Panc1 (cell line): Measurements from ENCODE around the gene CNGB1. TPM values are rescaled to one million over a fixed set of nuclear protein-coding genes. Genes with fewer than 3 reads are reported as not detected.

Experiments used
- ATAC-seq: fragments of 200-7000 bp; cut with Tn5 transposase; 2 replicates; pipeline ENCODE4 v1.9.1; 2020; ENCODE audit warnings: mild to moderate bottlenecking, moderate library complexity
- BruUV-seq: library from RNA; stranded (reverse); fragments of 400-500 nt; replicated peaks from 2 replicates; lab custom pipeline; 2021; lab: Mats Ljungman, UMichigan
- CTCF ChIA-PET: fragments of 300-600 bp; sonication (Branson Sonifier 250); formaldehyde crosslinking; loops from one replicate; lab custom pipeline; 2022; ENCODE audit warnings: antibody characterized with exemption; lab: Charles Lee
- POLR2A ChIA-PET: fragments of 300-600 bp; sonication (Branson Sonifier 250); formaldehyde crosslinking; loops from one replicate; lab custom pipeline; 2022; ENCODE audit warnings: antibody characterized with exemption; lab: Charles Lee
- DNase-seq: peaks from one replicate; pipeline ENCODE4 v3.0.0-alpha.2; 2010; ENCODE audit warnings: low read depth, low spot score
- H3K27ac ChIP-seq: 2 replicates; pipeline ENCODE4 v1.5.1; 2011; ENCODE audit warnings: mild to moderate bottlenecking, low read length, inconsistent platforms
- H3K27me3 ChIP-seq: fragments of 200-500 bp; sonication (Bioruptor generic); 2 replicates; pipeline ENCODE4 v1.6.0; 2014; ENCODE audit warnings: low read length, inconsistent platforms; ENCODE audit not compliant: control insufficient read depth, insufficient read depth
- H3K36me3 ChIP-seq: fragments of 200-500 bp; sonication (Bioruptor generic); 2 replicates; pipeline ENCODE4 v1.5.1; 2014; ENCODE audit warnings: inconsistent platforms, mild to moderate bottlenecking, low read length, moderate library complexity; ENCODE audit not compliant: control insufficient read depth, insufficient read depth
- H3K4me1 ChIP-seq: 2 replicates; pipeline ENCODE4 v1.5.1; 2011; ENCODE audit warnings: inconsistent platforms, mild to moderate bottlenecking, low read length, moderate library complexity; ENCODE audit not compliant: control insufficient read depth, insufficient read depth
- H3K4me3 ChIP-seq, 2 experiments: 2 replicates each; pipeline ENCODE4 v1.5.1; 2011 to 2012; ENCODE audit warnings: low read depth in 2 of 2, low read length in 2 of 2, mild to moderate bottlenecking in 2 of 2, inconsistent platforms in 1 of 2, moderate library complexity in 1 of 2
- H3K9me3 ChIP-seq: fragments of 200-500 bp; sonication (Bioruptor generic); 2 replicates; pipeline ENCODE4 v1.5.1; 2014; ENCODE audit warnings: low read depth, mild to moderate bottlenecking, inconsistent platforms, low read length, moderate library complexity; ENCODE audit not compliant: control insufficient read depth, insufficient read depth
- POLR2AphosphoS5 ChIP-seq: IDR thresholded peaks from 2 replicates; pipeline ENCODE4 v1.6.1; 2012; ENCODE audit warnings: mild to moderate bottlenecking, low read depth, low read length, moderate library complexity
- SIN3A ChIP-seq: IDR thresholded peaks from 2 replicates; pipeline ENCODE4 v1.6.1; 2012; ENCODE audit warnings: low read depth, mild to moderate bottlenecking, low read length, moderate library complexity, borderline replicate concordance; ENCODE audit not compliant: insufficient read depth
- TCF7L2 ChIP-seq: IDR thresholded peaks from 2 replicates; pipeline ENCODE4 v1.6.1; 2011; ENCODE audit warnings: mild to moderate bottlenecking, low read depth, low read length, inconsistent platforms
- in situ Hi-C: cut with HindIII; loops from 2 replicates; pipeline ENCODE4 v1.10.0; 2016; ENCODE audit warnings: low sequenced_read_pairs, low pct_unique_long_range_greater_than_20kb
- intact Hi-C: fragments of 100-400 bp; cut with micrococcal nuclease; formaldehyde crosslinking; loops from one replicate; pipeline ENCODE4 v1.10.0; 2022; ENCODE audit not compliant: unreplicated experiment
- total RNA-seq: library from RNA; stranded (reverse); gene quantifications from one replicate; pipeline ENCODE4 v1.2.1, GENCODE V29; 2021; ENCODE audit not compliant: unreplicated experiment
- TF ChIP-seq, protein P1 (sequence below), 2 experiments: IDR thresholded peaks; 2 replicates each; pipeline ENCODE4 v1.6.1; 2011 to 2012; ENCODE audit warnings: low read depth in 2 of 2, control low read depth in 1 of 2, low read length in 1 of 2, mild to moderate bottlenecking in 1 of 2, moderate library complexity in 1 of 2; ENCODE audit not compliant: insufficient read depth in 1 of 2
- TF ChIP-seq, protein P2 (sequence below): fragments of 450-650 bp; IDR thresholded peaks from 2 replicates; pipeline ENCODE4 v1.5.1; 2017; ENCODE audit warnings: mild to moderate bottlenecking

CNGB1 gene
- total RNA-seq, 1 experiment from 2014 or later: not detected

DNA sequence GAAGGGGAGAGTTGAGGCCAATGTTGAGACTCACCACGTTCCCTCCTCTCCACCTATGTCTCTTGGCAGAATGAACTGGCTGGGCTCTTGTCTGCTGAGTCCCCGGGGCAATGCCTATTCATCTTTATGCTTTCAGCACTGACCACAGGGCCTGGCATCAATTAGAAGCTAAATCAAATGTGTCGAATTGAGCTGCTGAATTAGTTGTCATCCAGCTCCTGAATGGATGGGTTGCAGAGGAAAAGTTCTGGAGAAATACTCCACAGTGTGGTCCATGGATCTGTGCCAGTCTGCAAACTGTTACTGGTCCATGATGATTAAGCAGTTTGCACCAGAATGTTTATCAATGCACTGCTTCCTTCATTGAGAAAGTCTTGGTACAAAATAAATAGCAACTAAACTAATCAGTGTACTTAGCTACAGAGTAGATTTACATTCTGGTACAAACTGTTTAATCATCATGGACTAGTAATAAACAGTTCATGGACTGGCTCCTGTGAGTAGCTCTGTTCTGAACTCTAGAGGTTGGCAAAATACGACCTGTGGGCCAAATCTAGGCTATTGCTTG, 4.6 kb downstream of the CNGB1 start:
- no TSS peak for BruUV-seq
- intact Hi-C loops (no loop called here), in situ Hi-C loops (no loop called here)
- Histone ChIP-seq H3K4me3 (no peak overlapping the region), H3K9me3 (no peaks in the 10 kb centered on the region), H3K27me3 (no peaks in the 10 kb centered on the region), H3K36me3 (no peaks in the 10 kb centered on the region), H3K27ac (no peak overlapping the region), H3K4me1 (no peaks in the 10 kb centered on the region)
- ATAC-seq (no peak), DNase-seq (no peak)
- ChIA-PET POLR2A (no interaction called here), CTCF (no interaction called here)
- no peak for TF ChIP-seq POLR2AphosphoS5
- TF ChIP-seq, protein P1, sequence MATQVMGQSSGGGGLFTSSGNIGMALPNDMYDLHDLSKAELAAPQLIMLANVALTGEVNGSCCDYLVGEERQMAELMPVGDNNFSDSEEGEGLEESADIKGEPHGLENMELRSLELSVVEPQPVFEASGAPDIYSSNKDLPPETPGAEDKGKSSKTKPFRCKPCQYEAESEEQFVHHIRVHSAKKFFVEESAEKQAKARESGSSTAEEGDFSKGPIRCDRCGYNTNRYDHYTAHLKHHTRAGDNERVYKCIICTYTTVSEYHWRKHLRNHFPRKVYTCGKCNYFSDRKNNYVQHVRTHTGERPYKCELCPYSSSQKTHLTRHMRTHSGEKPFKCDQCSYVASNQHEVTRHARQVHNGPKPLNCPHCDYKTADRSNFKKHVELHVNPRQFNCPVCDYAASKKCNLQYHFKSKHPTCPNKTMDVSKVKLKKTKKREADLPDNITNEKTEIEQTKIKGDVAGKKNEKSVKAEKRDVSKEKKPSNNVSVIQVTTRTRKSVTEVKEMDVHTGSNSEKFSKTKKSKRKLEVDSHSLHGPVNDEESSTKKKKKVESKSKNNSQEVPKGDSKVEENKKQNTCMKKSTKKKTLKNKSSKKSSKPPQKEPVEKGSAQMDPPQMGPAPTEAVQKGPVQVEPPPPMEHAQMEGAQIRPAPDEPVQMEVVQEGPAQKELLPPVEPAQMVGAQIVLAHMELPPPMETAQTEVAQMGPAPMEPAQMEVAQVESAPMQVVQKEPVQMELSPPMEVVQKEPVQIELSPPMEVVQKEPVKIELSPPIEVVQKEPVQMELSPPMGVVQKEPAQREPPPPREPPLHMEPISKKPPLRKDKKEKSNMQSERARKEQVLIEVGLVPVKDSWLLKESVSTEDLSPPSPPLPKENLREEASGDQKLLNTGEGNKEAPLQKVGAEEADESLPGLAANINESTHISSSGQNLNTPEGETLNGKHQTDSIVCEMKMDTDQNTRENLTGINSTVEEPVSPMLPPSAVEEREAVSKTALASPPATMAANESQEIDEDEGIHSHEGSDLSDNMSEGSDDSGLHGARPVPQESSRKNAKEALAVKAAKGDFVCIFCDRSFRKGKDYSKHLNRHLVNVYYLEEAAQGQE (IDR thresholded peaks at IDR 0.05; ENCODE audit: insufficient read depth in 1 of 2, low read depth in 2 of 2, low read length in 1 of 2): no peak
- no peak for TF ChIP-seq TCF7L2
- no peak for TF ChIP-seq SIN3A

DNA sequence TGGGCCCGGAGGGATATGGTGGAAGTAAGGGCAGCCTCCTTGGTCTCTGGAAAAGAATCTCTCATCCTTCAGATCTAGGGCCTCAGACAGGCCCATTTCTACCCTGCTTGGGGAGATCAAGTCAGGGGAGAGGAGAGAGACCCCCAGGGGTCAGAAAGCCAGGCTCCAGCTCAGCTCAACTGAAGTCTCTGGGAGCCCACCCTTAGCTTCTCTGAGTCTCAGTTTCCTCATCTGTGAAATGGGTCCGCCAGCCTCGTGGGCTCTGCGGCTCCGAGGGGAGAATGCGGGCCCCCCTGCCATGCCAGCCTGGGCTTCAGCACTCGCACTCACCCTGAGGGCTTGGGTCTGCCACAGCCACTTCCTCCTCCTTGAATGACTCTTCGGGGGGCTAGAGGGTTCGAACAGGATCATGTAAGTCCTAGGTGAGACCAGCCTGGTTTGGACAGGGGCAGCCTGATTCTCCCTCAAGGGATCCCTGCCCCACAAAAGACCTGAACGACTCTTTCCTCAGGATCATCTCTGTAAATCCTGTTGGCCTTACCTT, 6.7 kb downstream of the CNGB1 start:
- intact Hi-C loops (no loop called here), in situ Hi-C loops (no loop called here)
- Histone ChIP-seq H3K27ac (no peak overlapping the region), H3K4me1 (no peaks in the 10 kb centered on the region), H3K36me3 (no peaks in the 10 kb centered on the region), H3K4me3 (no peak overlapping the region), H3K9me3 (no peaks in the 10 kb centered on the region), H3K27me3 (no peaks in the 10 kb centered on the region)
- no peak for TF ChIP-seq SIN3A
- TF ChIP-seq POLR2AphosphoS5: no peak
- TF ChIP-seq, protein P2, sequence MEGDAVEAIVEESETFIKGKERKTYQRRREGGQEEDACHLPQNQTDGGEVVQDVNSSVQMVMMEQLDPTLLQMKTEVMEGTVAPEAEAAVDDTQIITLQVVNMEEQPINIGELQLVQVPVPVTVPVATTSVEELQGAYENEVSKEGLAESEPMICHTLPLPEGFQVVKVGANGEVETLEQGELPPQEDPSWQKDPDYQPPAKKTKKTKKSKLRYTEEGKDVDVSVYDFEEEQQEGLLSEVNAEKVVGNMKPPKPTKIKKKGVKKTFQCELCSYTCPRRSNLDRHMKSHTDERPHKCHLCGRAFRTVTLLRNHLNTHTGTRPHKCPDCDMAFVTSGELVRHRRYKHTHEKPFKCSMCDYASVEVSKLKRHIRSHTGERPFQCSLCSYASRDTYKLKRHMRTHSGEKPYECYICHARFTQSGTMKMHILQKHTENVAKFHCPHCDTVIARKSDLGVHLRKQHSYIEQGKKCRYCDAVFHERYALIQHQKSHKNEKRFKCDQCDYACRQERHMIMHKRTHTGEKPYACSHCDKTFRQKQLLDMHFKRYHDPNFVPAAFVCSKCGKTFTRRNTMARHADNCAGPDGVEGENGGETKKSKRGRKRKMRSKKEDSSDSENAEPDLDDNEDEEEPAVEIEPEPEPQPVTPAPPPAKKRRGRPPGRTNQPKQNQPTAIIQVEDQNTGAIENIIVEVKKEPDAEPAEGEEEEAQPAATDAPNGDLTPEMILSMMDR: no peak
- TF ChIP-seq, protein P1 (IDR thresholded peaks at IDR 0.05; ENCODE audit: insufficient read depth in 1 of 2, low read depth in 2 of 2, low read length in 1 of 2): no peak
- TF ChIP-seq TCF7L2: no peak
- ChIA-PET POLR2A (no interaction called here), CTCF (interaction anchor here (0.6 kb wide), 1 partner anchor 65 kb away, joined by 3 read pairs; no protein-coding TSS in a partner anchor)
- DNase-seq: no peak
- no TSS peak for BruUV-seq
- no peak for ATAC-seq
